Thymus (tissue), 11 donors: ENCODE results near the gene BMP7. TPM values are rescaled to one million over a fixed set of nuclear protein-coding genes. Genes with fewer than 3 reads are reported as not detected.

Experiments used
- DNase-seq, 9 donors: peaks; one replicate each; pipeline ENCODE4 v3.0.0-alpha.2; 2013; ENCODE audit warnings: low spot score in 9 of 9, low read depth in 6 of 9, missing footprints in 1 of 9
- H3K27ac ChIP-seq, 2 donors: one replicate each; pipeline ENCODE4 v1.5.1; 2013; ENCODE audit warnings: control low read depth in 1 of 2, low read depth in 1 of 2, low read length in 1 of 2, mild to moderate bottlenecking in 1 of 2, moderate library complexity in 1 of 2
- H3K27me3 ChIP-seq, 2 donors: one replicate each; pipeline ENCODE4 v1.5.1; 2013; ENCODE audit warnings: low read length in 1 of 2; ENCODE audit not compliant: control insufficient read depth in 2 of 2, insufficient read depth in 1 of 2
- H3K36me3 ChIP-seq, 2 donors: one replicate each; pipeline ENCODE4 v1.5.1; 2013; ENCODE audit warnings: low read length in 1 of 2, mild to moderate bottlenecking in 1 of 2, moderate library complexity in 1 of 2; ENCODE audit not compliant: control insufficient read depth in 2 of 2, insufficient read depth in 2 of 2
- H3K4me1 ChIP-seq, 2 donors: one replicate each; pipeline ENCODE4 v1.5.1; 2013; ENCODE audit warnings: low read length in 2 of 2; ENCODE audit not compliant: control insufficient read depth in 2 of 2, insufficient read depth in 2 of 2
- H3K4me3 ChIP-seq, 2 donors: one replicate each; pipeline ENCODE4 v1.5.1; 2013; ENCODE audit warnings: low read length in 2 of 2, control low read depth in 1 of 2, mild to moderate bottlenecking in 1 of 2
- H3K9me3 ChIP-seq, 2 donors: one replicate each; pipeline ENCODE4 v1.5.1; 2013; ENCODE audit warnings: low read length in 1 of 2, mild to moderate bottlenecking in 1 of 2; ENCODE audit not compliant: control insufficient read depth in 2 of 2, insufficient read depth in 1 of 2
- WGBS: extraction: QIAGEN DNeasy Blood & Tissue Kit; methylation state at CpG from one replicate; pipeline ENCODE4 v1.1.7; 2013; 5-methylcytosine and 5-hydroxymethylcytosine counted together
- polyA plus RNA-seq: library from polyadenylated mRNA; stranded (reverse); fragments of 200-250 nt; gene quantifications from one replicate; pipeline ENCODE4 v1.2.3, GENCODE V29; 2013
- total RNA-seq: library from RNA; stranded (reverse); fragments of 120-200 nt; gene quantifications from one replicate; pipeline ENCODE4 v1.2.4, GENCODE V29; 2013
- donor health status: healthy.

Gene BMP7
- total and polyA plus RNA-seq, 2 donors: 2.4 to 6.3 TPM

DNA sequence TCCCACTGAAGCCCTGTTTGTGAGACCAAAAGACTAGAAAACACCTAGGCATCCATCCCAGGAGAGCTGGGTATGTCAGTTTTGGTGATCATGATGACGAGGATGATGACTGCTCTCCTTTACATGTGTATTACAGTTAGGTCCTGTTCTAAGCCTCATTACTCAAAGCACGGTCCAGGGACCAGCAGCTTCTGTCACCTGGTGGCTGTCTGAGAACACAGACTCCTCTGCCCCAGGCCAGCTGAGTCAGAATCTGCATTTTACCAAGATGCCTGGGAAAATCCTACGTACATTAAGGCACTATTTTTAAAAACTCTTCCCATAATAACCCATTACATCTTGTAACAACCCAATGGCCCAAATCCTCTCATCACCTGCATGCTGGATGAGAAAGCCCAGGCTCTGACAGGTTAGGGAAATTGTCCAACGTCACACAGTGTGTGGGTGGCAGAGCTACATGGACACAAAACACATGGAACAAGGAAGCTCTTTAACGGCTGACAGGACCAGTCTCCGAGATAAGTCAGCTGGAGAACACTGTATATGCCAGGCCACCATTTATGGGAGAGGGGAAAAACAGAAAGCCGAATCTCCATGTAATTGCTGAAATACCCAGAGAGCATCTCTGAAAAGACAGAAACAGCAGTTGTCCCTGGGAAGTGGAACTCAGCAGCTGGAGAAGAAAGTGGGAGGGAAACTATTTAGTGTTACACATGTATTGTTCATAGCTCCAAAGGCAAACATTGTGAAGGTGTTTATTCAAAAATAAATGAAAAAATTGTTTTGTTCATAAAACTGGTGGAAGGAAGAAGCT is 65.4 kb downstream of the BMP7 start:
- WGBS: 87% methylated on average over 7 of the region's 7 CpGs
- Histone ChIP-seq H3K9me3 (no peaks in the 10 kb centered on the region), H3K4me3 (no peak overlapping the region), H3K27me3 (no peaks in the 10 kb centered on the region), H3K27ac (no peak overlapping the region), H3K4me1 (no peaks in the 10 kb centered on the region), H3K36me3 (no peaks in the 10 kb centered on the region)
- no peak for DNase-seq

DNA sequence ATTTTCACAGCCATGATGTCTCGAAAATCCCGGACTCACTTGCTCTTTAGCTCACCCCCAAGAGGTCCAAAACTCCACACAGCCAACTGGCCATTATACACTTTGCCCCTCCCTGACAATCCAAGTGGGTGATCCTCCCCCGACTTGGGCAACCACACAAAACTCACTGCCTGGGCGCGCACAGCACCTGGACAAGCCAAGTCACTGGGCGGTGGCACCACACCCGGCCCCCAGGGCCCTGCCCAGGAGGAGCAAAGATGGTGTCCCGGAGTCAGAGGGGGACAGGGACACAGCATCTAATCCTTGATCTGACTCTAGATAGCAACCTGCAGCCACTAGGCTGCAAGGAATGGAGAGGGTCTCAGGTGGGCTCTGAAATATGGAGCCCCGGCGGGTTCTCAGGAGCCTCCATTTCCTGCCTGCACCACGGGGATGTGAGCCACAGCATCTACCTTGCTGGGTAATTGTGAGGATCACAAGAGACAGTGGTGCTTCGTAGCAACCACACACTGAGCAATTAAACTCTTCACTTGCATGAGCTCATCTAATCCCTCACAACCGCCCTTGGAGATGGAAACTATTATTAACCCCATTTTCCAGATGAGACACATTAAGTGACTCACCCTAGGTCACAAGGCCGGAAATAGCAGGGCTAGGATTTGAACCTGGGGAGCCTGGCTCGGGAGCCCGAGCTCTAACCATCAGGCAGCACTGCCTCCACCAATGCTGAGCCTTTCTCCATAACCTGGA is 66.6 kb downstream of the BMP7 start:
- H3K4me3 ChIP-seq: no peak overlapping the region
- no peaks in the 10 kb centered on the region for H3K27me3 ChIP-seq
- no peaks in the 10 kb centered on the region for H3K9me3 ChIP-seq
- H3K4me1 ChIP-seq: no peaks in the 10 kb centered on the region
- H3K36me3 ChIP-seq: no peaks in the 10 kb centered on the region
- 94% methylated on average over 16 of the region's 16 CpGs for WGBS
- H3K27ac ChIP-seq: no peak overlapping the region
- no peak for DNase-seq

DNA sequence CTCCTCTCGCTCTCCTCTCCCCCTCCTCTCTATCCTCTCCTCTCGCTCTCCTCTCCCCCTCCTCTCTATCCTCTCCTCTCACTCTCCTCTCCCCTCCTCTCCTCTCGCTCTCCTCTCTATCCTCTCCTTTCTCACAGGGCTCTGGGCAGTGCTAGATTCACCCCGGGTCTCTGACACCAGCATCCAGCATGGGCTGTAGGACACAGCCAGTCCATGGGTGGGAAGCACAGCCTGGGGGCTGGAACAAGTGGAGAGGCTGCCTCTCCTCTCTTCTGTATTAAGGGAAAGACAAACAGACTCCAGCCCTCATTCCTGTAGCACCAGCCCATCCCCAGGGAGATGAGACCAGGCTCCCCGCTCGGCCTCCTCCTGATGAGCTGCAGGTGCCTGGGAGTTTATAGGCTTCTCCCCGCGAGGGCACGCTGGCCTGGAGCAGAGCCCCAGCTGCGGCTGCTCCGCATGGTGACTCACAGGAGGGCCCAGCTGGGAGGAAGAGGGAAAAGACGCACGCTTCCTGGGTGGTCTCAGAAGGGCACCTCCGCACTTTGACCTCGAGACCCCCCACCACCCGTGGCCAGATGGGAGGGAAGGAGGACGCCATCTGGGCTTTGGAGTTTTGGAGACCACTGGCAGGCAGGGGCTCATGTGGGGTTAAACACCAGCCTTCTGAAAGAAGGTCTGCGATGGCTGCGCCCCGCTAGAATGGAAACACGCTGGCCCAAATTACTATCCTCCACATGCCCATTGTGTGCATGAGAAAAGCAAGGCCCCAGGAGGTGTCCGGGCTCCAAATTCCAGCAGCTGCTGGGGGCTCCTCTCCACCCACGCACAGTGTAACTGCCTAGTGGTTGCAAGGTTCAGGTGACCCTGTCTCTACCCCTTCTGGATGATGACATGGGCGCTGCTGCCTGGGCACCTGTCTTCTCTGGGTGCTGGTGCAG is 68.0 kb downstream of the BMP7 start:
- no peak for DNase-seq
- WGBS: 75% methylated on average over 24 of the region's 24 CpGs
- H3K36me3 ChIP-seq: no peaks in the 10 kb centered on the region
- H3K27me3 ChIP-seq: no peaks in the 10 kb centered on the region
- no peaks in the 10 kb centered on the region for H3K4me1 ChIP-seq
- no peak overlapping the region for H3K4me3 ChIP-seq
- H3K27ac ChIP-seq: no peak overlapping the region
- H3K9me3 ChIP-seq: no peaks in the 10 kb centered on the region

DNA sequence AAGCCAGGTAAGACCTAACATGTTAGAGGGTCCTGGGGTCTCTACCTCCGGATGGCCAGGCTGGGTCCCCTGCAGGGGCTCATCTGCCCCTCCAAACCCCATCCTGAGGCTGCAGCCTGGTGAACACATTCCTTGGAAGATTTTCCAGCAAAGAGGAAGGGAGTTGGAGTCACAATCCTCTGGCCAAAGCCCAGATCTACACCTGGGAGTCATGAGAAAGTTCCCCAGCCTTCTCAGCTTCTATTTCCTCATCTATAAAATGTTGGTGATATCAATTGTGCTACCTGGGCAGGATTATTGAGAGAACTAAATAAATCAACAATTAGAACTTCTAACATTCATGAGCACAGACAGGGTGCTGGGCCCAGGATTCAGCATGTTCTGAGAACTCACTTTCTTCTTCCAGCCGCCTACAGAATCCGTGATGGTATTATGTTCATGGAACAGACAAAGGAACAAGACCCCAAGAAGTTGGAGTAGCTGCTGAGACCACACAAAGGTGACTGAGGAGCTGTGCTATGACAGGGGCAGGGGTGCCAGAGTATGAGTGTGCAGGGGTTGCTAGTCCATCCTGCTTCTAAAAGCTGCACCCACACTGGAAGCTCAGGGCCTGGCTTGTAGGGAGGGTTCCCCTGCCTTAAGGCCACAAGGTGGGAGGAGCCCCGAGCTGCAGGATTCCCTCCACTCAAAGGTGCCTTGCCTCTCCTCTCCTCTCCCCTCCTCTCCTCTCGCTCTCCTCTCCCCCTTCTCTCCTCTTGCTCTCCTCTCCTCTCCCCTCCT is 68.9 kb downstream of the BMP7 start:
- Histone ChIP-seq H3K27ac (no peak overlapping the region), H3K4me3 (no peak overlapping the region), H3K36me3 (no peaks in the 10 kb centered on the region), H3K4me1 (no peaks in the 10 kb centered on the region), H3K9me3 (no peaks in the 10 kb centered on the region), H3K27me3 (no peaks in the 10 kb centered on the region)
- 77% methylated on average over 5 of the region's 5 CpGs for WGBS
- DNase-seq: no peak

DNA sequence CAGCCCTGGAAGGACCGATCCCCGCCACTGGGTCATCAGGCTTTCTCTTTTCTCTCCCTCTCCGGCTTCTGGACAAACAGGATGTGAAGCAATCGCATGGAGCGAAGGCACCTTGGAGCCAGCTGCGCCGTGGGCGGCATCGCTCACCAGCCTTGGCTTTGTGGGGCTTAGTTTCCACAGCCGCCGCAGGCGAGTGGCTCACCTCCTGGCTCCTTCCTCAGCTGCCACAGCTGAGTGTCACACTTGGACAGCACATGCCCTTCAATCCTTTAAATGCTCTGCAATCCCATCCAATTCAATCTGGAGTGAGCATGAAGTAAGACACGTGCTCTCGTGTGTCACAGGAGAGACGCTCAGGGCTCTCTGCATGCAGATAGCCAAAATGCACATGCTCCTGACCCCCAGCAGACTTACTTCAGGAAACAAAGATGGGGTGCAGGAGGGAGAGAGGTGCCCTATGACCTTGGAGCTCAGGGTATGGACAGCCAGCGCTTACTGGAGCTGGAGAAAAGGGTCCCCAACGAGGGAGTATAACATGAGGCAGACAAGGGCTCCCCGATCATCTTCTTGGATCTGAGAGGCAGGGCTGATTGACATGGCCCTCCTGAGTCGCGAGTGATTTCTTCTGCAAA is 70.9 kb downstream of the BMP7 start:
- no peaks in the 10 kb centered on the region for H3K36me3 ChIP-seq
- H3K4me1 ChIP-seq: no peaks in the 10 kb centered on the region

DNA sequence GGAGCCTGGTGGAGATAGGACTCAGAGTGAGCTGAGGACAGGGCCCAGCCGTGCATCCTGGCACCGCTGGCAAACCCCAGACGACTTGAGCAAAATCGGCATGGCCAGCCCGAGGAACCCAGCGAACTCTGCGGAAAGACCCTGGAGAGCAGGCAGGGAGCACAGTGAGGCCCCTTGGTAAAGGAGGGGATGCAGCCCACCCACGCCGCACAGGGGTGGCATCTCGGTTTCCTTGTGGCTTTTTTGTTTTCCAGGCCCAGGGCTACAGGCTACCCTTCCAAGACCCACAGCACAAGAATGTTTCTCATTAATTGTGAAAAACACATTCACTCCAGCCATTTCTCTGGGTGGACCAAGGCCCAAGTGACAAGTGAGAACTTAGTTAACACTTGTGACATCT is 71.4 kb downstream of the BMP7 start:
- Histone ChIP-seq H3K36me3 (no peaks in the 10 kb centered on the region), H3K27ac (no peak overlapping the region), H3K4me3 (no peak overlapping the region), H3K9me3 (no peaks in the 10 kb centered on the region), H3K4me1 (no peaks in the 10 kb centered on the region), H3K27me3 (no peaks in the 10 kb centered on the region)
- WGBS: 93% methylated on average over 10 of the region's 10 CpGs
- DNase-seq: no peak

More for the DNA sequence above, 70.9 kb downstream of the BMP7 start:
- H3K9me3 ChIP-seq: no peaks in the 10 kb centered on the region
- no peaks in the 10 kb centered on the region for H3K27me3 ChIP-seq
- H3K4me3 ChIP-seq: no peak overlapping the region
- no peak overlapping the region for H3K27ac ChIP-seq
- WGBS: 80% methylated on average over 20 of the region's 20 CpGs
- no peak for DNase-seq

DNA sequence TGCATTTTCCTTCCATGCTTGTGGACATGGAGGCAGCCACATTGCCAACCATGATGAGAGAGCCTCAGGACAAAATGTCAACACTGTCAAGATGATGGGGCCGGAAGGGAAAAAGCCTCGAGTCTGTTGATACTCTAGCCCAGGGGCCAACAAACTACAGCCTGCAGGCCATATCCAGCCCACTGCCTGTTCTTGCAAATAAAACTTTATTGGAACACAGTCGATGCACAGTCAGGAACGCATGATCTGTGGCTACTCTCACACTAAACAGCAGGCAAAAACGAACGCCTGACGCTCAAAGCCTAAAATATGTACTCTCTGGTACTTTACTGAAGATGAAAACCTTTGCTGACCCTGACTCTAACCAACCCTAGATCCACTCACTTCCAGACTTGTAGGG is 72.3 kb downstream of the BMP7 start:
- Histone ChIP-seq H3K4me1 (no peaks in the 10 kb centered on the region), H3K4me3 (no peak overlapping the region), H3K36me3 (no peaks in the 10 kb centered on the region), H3K9me3 (no peaks in the 10 kb centered on the region), H3K27me3 (no peaks in the 10 kb centered on the region), H3K27ac (no peak overlapping the region)
- WGBS: 96% methylated on average over 7 of the region's 7 CpGs
- no peak for DNase-seq

DNA sequence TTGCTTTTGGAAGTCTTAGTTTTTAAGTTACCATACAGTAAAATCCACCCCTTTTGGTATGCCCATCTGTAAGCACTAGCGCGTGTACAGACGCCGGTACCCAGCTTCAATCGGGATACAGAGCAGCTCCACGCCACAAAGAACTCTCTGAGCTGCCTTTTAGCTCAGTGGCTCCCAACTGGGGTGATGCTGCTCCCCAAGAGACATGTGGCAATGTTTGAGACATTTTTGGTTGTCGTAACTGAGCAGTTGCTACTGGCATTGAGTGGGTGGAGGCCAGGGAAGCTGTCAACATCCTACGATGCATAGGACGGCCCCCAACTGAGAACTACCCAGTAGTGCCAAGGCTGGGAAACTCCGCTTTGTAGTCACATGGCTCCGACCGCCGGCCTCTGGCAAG is 73.3 kb downstream of the BMP7 start:
- WGBS: 94% methylated on average over 13 of the region's 13 CpGs

More for the DNA sequence above, 73.3 kb downstream of the BMP7 start:
- Histone ChIP-seq H3K4me1 (no peaks in the 10 kb centered on the region), H3K9me3 (no peaks in the 10 kb centered on the region), H3K4me3 (no peak overlapping the region), H3K36me3 (no peaks in the 10 kb centered on the region), H3K27ac (no peak overlapping the region), H3K27me3 (no peaks in the 10 kb centered on the region)
- no peak for DNase-seq
